T-helper 17 cell (primary cell): ENCODE data around the gene NKAPL. TPM values are rescaled to one million over a fixed set of nuclear protein-coding genes. Genes with fewer than 3 reads are reported as not detected.

ENCODE experiments used
- ATAC-seq: fragments of 150-1000 bp; cut with Tn5 transposase; 2 replicates; pipeline ENCODE4 v1.10.0; 2021; ENCODE audit warnings: mild to moderate bottlenecking, moderate library complexity
- DNase-seq, 3 donors: peaks; one replicate each; pipeline versions ENCODE4 v3.0.0 to v3.0.0-alpha.2; 2020 to 2021
- H3K9me3 ChIP-seq: one replicate; pipeline ENCODE4 v1.7.0; 2013; ENCODE audit warnings: low read length, mild to moderate bottlenecking; ENCODE audit not compliant: control insufficient read depth, poor library complexity, severe bottlenecking
- H3K27ac Mint-ChIP-seq: one replicate; pipeline ENCODE4 v1.8.0; 2022; ENCODE audit warnings: mild to moderate bottlenecking, moderate library complexity, mixed read lengths
- H3K27me3 Mint-ChIP-seq: one replicate; pipeline ENCODE4 v1.8.0; 2022; ENCODE audit warnings: mixed read lengths
- H3K36me3 Mint-ChIP-seq: one replicate; pipeline ENCODE4 v1.8.0; 2022; ENCODE audit warnings: low read depth, mixed read lengths
- H3K4me1 Mint-ChIP-seq: one replicate; pipeline ENCODE4 v1.8.0; 2022; ENCODE audit warnings: mild to moderate bottlenecking, mixed read lengths
- H3K4me3 Mint-ChIP-seq: one replicate; pipeline ENCODE4 v1.8.0; 2022; ENCODE audit warnings: mild to moderate bottlenecking, moderate library complexity, mixed read lengths
- total RNA-seq, 4 donors: library from RNA in 2 of 4; stranded (reverse) in 2 of 4; gene quantifications; one replicate each; pipeline ENCODE4 v1.2.3 and lab custom pipeline; 2022 to 2026

NKAPL gene
- not detected for total RNA-seq
- 0.08 to 0.70 reads per million in 2 donors for total RNA-seq (lab: John Stamatoyannopoulos, UW)

- Mint-ChIP-seq H3K4me1 (no peaks in the 10 kb centered on the region), H3K27me3 (peaks cover 17% of the 10 kb centered on the region), H3K4me3 (peak within 1 kb of the TSS; percentile 4), H3K27ac (no peak within 1 kb of the TSS), H3K36me3 (peaks cover 2% of the 10 kb centered on the region)
- DNase-seq (peak in 1 of 3 donors; percentile 27), ATAC-seq (peak; percentile 62)
- H3K9me3 ChIP-seq = no peaks in the 10 kb centered on the region
These were observed at the start of gene NKAPL for GRCh38 chr6:28258877-28259777. NKAPL (plus strand) TSS chr6:28259297; CDS start chr6:28259372, 75 bp downstream.

GRCh38 chr6:28209753-28210535 is 49.2 kb upstream of the NKAPL start:
- H3K36me3 Mint-ChIP-seq = no peaks in the 10 kb centered on the region
- H3K4me3 Mint-ChIP-seq = no peak overlapping the region
- H3K27me3 Mint-ChIP-seq = peaks cover 88% of the 10 kb centered on the region
- H3K4me1 Mint-ChIP-seq = peaks cover 19% of the 10 kb centered on the region
- DNase-seq (no peak), ATAC-seq (no peak)
- H3K27ac Mint-ChIP-seq = no peak overlapping the region
- peaks cover 16% of the 10 kb centered on the region for H3K9me3 ChIP-seq

GRCh38 chr6:28211840-28212509 is 47.1 kb upstream of the NKAPL start:
- no peak for DNase-seq
- H3K4me1 Mint-ChIP-seq = peaks cover 19% of the 10 kb centered on the region
- peaks cover 94% of the 10 kb centered on the region for H3K27me3 Mint-ChIP-seq
- no peak overlapping the region for H3K27ac Mint-ChIP-seq
- peak; percentile 32 for ATAC-seq
- peaks cover 2% of the 10 kb centered on the region for H3K36me3 Mint-ChIP-seq
- peaks cover 8% of the 10 kb centered on the region for H3K9me3 ChIP-seq
- H3K4me3 Mint-ChIP-seq = no peak overlapping the region

GRCh38 chr6:28212510-28213212 is 46.4 kb upstream of the NKAPL start:
- H3K4me3 Mint-ChIP-seq = peak overlapping the region; percentile 2
- no peak for ATAC-seq

DNA sequence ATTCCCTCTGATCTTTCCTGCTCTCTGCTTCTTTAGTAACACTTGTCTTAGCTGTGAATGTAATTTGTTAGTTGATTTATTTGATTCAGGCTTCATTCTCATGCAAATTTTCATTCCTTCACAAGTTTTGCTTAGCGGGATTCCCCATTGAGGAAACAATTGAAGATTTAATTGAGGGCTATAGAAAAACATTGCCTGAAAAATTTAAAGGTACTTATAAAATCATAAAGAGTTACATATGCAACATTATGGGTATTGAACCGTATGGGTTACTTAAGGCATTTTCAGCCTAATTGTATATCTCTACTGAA is 45.9 kb upstream of the NKAPL start:
- no peak for DNase-seq
- peaks cover 12% of the 10 kb centered on the region for H3K4me1 Mint-ChIP-seq
- H3K4me3 Mint-ChIP-seq = no peak overlapping the region
- peaks cover 1% of the 10 kb centered on the region for H3K9me3 ChIP-seq
- ATAC-seq = no peak
- no peak overlapping the region for H3K27ac Mint-ChIP-seq
- peaks cover 92% of the 10 kb centered on the region for H3K27me3 Mint-ChIP-seq
- peaks cover 2% of the 10 kb centered on the region for H3K36me3 Mint-ChIP-seq

More at GRCh38 chr6:28212510-28213212, 46.4 kb upstream of the NKAPL start:
- no peak overlapping the region for H3K27ac Mint-ChIP-seq
- H3K9me3 ChIP-seq = peaks cover 4% of the 10 kb centered on the region
- DNase-seq = no peak
- peaks cover 15% of the 10 kb centered on the region for H3K4me1 Mint-ChIP-seq
- peaks cover 92% of the 10 kb centered on the region for H3K27me3 Mint-ChIP-seq
- peaks cover 2% of the 10 kb centered on the region for H3K36me3 Mint-ChIP-seq

- Mint-ChIP-seq H3K4me1 (peaks cover 12% of the 10 kb centered on the region), H3K36me3 (peaks cover 2% of the 10 kb centered on the region), H3K4me3 (no peak overlapping the region)
These were observed 43.7 kb upstream of the NKAPL start for GRCh38 chr6:28215425-28215824.

GRCh38 chr6:28217890-28218289 is 41.2 kb upstream of the NKAPL start:
- no peaks in the 10 kb centered on the region for H3K9me3 ChIP-seq
- Mint-ChIP-seq H3K4me1 (no peaks in the 10 kb centered on the region), H3K4me3 (peak overlapping the region; percentile 61), H3K27ac (no peak overlapping the region), H3K36me3 (peaks cover 2% of the 10 kb centered on the region), H3K27me3 (peaks cover 82% of the 10 kb centered on the region)
- DNase-seq (no peak), ATAC-seq (no peak)

More at GRCh38 chr6:28215425-28215824, 43.7 kb upstream of the NKAPL start:
- H3K27ac Mint-ChIP-seq = no peak overlapping the region
- peaks cover 85% of the 10 kb centered on the region for H3K27me3 Mint-ChIP-seq
- no peak for ATAC-seq
- no peak for DNase-seq
- no peaks in the 10 kb centered on the region for H3K9me3 ChIP-seq

GRCh38 chr6:28218312-28219248 is 40.5 kb upstream of the NKAPL start:
- H3K4me3 Mint-ChIP-seq = peak overlapping the region; percentile 80
- peak; percentile 35 for ATAC-seq
- no peak overlapping the region for H3K27ac Mint-ChIP-seq

GRCh38 chr6:28220257-28221133 is 38.6 kb upstream of the NKAPL start:
- Mint-ChIP-seq H3K36me3 (peaks cover 3% of the 10 kb centered on the region), H3K27me3 (peaks cover 76% of the 10 kb centered on the region), H3K27ac (no peak overlapping the region), H3K4me3 (no peak overlapping the region), H3K4me1 (peaks cover 7% of the 10 kb centered on the region)
- no peaks in the 10 kb centered on the region for H3K9me3 ChIP-seq
- no peak for ATAC-seq
- DNase-seq = no peak

More at GRCh38 chr6:28218312-28219248, 40.5 kb upstream of the NKAPL start:
- no peak for DNase-seq
- H3K9me3 ChIP-seq = no peaks in the 10 kb centered on the region
- Mint-ChIP-seq H3K27me3 (peaks cover 82% of the 10 kb centered on the region), H3K4me1 (no peaks in the 10 kb centered on the region), H3K36me3 (peaks cover 2% of the 10 kb centered on the region)

DNA sequence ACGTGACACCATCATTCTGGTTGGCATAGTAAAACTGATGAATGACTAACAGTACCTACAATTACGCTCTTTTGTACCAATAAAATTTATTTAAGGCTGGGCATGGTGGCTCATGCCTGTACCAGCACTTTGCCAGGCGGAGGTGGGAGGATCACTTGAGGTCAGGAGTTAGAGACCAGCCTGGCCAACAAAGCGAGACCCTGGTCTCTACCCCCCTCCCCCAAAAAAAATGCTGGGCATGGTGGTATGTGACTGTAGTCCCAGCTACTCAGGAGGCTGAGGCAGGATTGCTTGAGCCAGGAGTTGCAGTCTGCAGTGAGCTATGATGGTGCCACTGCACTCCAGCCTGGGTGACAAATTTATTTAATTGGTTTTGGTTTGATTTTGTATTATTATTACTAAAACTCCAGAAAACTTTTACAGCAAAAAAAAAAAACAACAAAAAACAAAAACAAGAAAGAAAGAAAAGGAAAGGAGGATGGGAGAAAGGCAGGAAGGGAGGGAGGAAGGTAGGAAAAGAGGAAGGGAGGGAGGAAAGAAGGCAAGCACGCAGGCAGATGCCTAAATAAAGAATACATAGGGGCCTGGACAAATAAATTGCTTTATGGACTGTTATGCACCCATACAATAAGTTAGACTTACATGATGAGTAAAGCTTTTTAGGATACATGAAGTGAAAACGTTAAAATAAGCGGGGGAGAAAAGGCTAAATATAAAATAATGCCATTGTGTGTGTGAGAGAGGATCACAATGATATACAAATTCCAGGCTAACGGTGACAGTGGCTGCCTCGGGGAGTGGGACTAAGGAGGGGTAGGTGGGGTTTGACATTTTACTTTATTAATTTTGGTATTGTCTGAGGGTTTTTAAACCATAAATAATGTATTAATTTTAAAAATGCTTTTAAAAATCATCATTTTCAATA is 34.7 kb upstream of the NKAPL start:
- H3K9me3 ChIP-seq = no peaks in the 10 kb centered on the region
- DNase-seq = no peak
- peaks cover 42% of the 10 kb centered on the region for H3K27me3 Mint-ChIP-seq
- peaks cover 8% of the 10 kb centered on the region for H3K36me3 Mint-ChIP-seq
- no peak overlapping the region for H3K27ac Mint-ChIP-seq
- no peak for ATAC-seq
- peaks cover 12% of the 10 kb centered on the region for H3K4me1 Mint-ChIP-seq
- H3K4me3 Mint-ChIP-seq = peak overlapping the region; percentile 89
